HG03565 (cell line): ENCODE data around the gene EPM2AIP1.
"Not testable (repeated sequence)": the region's sequence is repeated elsewhere in the genome, so short reads cannot be mapped to it uniquely, and the experiment has no call there.

ENCODE experiments used
- ATAC-seq: cut with Tn5 transposase; IDR thresholded peaks from one replicate; pipeline ENCODE4 v1.9.1; 2021; ENCODE audit warnings: mild to moderate bottlenecking, moderate library complexity; ENCODE audit not compliant: unreplicated experiment

Gene EPM2AIP1

GRCh38 chr3:36993326-36994283 is 674 bp upstream of the EPM2AIP1 start, which contains the start of gene MLH1:
Gene MLH1, plus strand, starts transcription at chr3:36993518. Its CDS starts 30 bp downstream, at chr3:36993548.
- peak; percentile 90 for ATAC-seq

GRCh38 chr3:36991923-36992805 is 767 bp downstream of the EPM2AIP1 start:
- ATAC-seq, result no peak

- no peak for ATAC-seq
Measured at GRCh38 chr3:36991147-36991546, 1.8 kb downstream of the EPM2AIP1 start.

- ATAC-seq, result no peak
Measured at GRCh38 chr3:36989568-36989967, 3.4 kb downstream of the EPM2AIP1 start.

GRCh38 chr3:36989005-36989404 is 3.9 kb downstream of the EPM2AIP1 start:
- no peak for ATAC-seq

- ATAC-seq, result no peak
Measured at GRCh38 chr3:36988356-36988755, 4.6 kb downstream of the EPM2AIP1 start.

- no peak for ATAC-seq
Measured at GRCh38 chr3:36981006-36981405, 11.9 kb downstream of the EPM2AIP1 start.

GRCh38 chr3:36973139-36973538 is 19.8 kb downstream of the EPM2AIP1 start:
- ATAC-seq, result no peak

GRCh38 chr3:36972163-36972562 is 20.8 kb downstream of the EPM2AIP1 start:
- no peak for ATAC-seq

- ATAC-seq, result peak; percentile 99
Measured at GRCh38 chr3:36969540-36970432, 23.1 kb downstream of the EPM2AIP1 start.

GRCh38 chr3:36969085-36969484 is 23.8 kb downstream of the EPM2AIP1 start:
- no peak for ATAC-seq

GRCh38 chr3:36965440-36965839 is 27.5 kb downstream of the EPM2AIP1 start:
- ATAC-seq, result no peak

- ATAC-seq, result peak; percentile 72
Measured at GRCh38 chr3:36964817-36965216, 28.1 kb downstream of the EPM2AIP1 start.

- no peak for ATAC-seq
Measured at GRCh38 chr3:36964331-36964730, 28.6 kb downstream of the EPM2AIP1 start.

- ATAC-seq, result not testable (repeated sequence)
Measured at GRCh38 chr3:36963008-36963407, 29.9 kb downstream of the EPM2AIP1 start.

- no peak for ATAC-seq
Measured at GRCh38 chr3:36960502-36960901, 32.4 kb downstream of the EPM2AIP1 start.

GRCh38 chr3:36959821-36960220 is 33.1 kb downstream of the EPM2AIP1 start:
- no peak for ATAC-seq

GRCh38 chr3:36957862-36958686 is 34.9 kb downstream of the EPM2AIP1 start:
- ATAC-seq, result no peak

- no peak for ATAC-seq
Measured at GRCh38 chr3:36957063-36957462, 35.9 kb downstream of the EPM2AIP1 start.

- ATAC-seq, result no peak
Measured at GRCh38 chr3:36956155-36956554, 36.8 kb downstream of the EPM2AIP1 start.
